Skeletal muscle satellite cell (primary cell): ENCODE results near the gene PMM1.
"Not testable (repeated sequence)": the region's sequence is repeated elsewhere in the genome, so short reads cannot be mapped to it uniquely, and the experiment has no call there.

Experiments
- H3K27me3 ChIP-seq: 2 replicates; pipeline ENCODE4 v1.7.0; 2013; ENCODE audit warnings: low read length; ENCODE audit not compliant: control insufficient read depth, insufficient read depth
- H3K36me3 ChIP-seq: 2 replicates; pipeline ENCODE4 v1.7.0; 2013; ENCODE audit warnings: mild to moderate bottlenecking, control low read depth, low read length; ENCODE audit not compliant: insufficient read depth
- H3K4me1 ChIP-seq: 2 replicates; pipeline ENCODE4 v1.7.0; 2013; ENCODE audit warnings: low read length; ENCODE audit not compliant: control insufficient read depth, insufficient read depth
- H3K4me2 ChIP-seq: 2 replicates; pipeline ENCODE4 v1.7.0; 2013; ENCODE audit warnings: mild to moderate bottlenecking, low read length
- H3K4me3 ChIP-seq: 2 replicates; pipeline ENCODE4 v1.7.0; 2013; ENCODE audit warnings: low read length
- H3K9ac ChIP-seq: 2 replicates; pipeline ENCODE4 v1.7.0; 2013; ENCODE audit warnings: mild to moderate bottlenecking, low read depth, low read length, moderate library complexity
- H3K9me3 ChIP-seq: replicated peaks from 2 replicates; pipeline ENCODE4 v1.7.0; 2013; ENCODE audit warnings: mild to moderate bottlenecking, control low read depth, low read length

The PMM1 gene

DNA sequence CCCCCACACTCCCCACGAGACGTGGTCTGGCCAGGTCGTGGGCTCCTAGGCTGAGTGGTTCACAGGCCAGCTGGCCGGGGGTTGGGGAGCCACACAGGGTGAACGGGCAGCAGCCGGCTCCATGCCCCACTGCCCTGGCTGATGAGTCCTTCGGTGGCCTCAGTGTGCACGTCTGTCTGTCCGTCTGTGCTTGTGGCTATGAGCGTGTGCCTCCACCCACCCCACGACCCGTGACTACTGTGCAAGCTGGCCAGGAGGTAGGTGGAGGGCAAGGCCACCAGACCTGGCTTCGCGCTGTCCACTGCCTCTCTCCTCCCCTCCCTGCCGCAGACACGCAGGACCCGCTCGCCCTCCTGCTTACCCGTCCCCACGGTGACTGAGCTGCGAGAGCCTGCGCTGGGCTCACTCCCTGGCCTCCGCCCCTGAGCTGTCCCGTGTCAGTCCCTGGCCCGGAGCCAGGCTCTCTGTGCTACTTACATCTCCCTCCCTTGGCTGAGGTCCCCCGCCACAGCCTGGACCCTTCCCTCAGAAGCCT is 14.7 kb downstream of the PMM1 start:
- H3K4me1 ChIP-seq: no peaks in the 10 kb centered on the region
- H3K4me3 ChIP-seq: no peak overlapping the region
- H3K36me3 ChIP-seq: peaks cover 48% of the 10 kb centered on the region
- H3K9me3 ChIP-seq: no peaks in the 10 kb centered on the region
- H3K27me3 ChIP-seq: no peaks in the 10 kb centered on the region
- no peak overlapping the region for H3K4me2 ChIP-seq
- no peak overlapping the region for H3K9ac ChIP-seq

DNA sequence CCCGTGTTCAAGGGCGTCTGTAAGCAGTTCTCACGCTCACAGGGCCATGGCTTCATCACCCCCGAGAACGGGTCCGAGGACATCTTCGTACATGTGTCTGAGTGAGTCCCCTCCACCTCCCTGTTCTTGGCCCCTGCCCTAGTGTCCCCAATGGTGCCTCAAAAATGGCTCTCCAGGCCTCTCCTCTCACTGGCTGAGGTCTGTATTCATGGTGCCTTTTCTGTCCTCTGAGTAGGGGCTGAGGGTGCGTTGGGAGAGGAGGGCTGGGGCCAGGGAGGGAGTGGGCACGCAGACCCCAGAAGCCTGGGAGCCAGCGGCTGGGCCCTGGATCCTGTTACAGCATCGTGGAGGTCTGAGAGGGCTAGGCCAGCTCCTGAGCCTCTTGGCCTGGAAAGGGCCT is 16.0 kb downstream of the PMM1 start:
- H3K4me1 ChIP-seq: no peaks in the 10 kb centered on the region

GRCh38 chr22:41572305-41572704 is 17.3 kb downstream of the PMM1 start:
- H3K9me3 ChIP-seq, H3K9ac ChIP-seq, H3K4me2 ChIP-seq, H3K4me3 ChIP-seq, H3K27me3 ChIP-seq, H3K4me1 ChIP-seq: not testable (repeated sequence)
- peaks cover 24% of the 10 kb centered on the region for H3K36me3 ChIP-seq

More for the DNA sequence above, 16.0 kb downstream of the PMM1 start:
- H3K27me3 ChIP-seq: no peaks in the 10 kb centered on the region
- no peak overlapping the region for H3K9ac ChIP-seq
- no peak overlapping the region for H3K4me2 ChIP-seq
- H3K4me3 ChIP-seq: no peak overlapping the region
- no peaks in the 10 kb centered on the region for H3K9me3 ChIP-seq
- peaks cover 37% of the 10 kb centered on the region for H3K36me3 ChIP-seq

GRCh38 chr22:41571786-41572185 is 17.9 kb downstream of the PMM1 start:
- Histone ChIP-seq H3K4me1 (no peaks in the 10 kb centered on the region), H3K4me3 (no peak overlapping the region), H3K36me3 (peaks cover 21% of the 10 kb centered on the region), H3K27me3 (no peaks in the 10 kb centered on the region), H3K9me3 (no peaks in the 10 kb centered on the region), H3K4me2 (no peak overlapping the region), H3K9ac (no peak overlapping the region)

- Histone ChIP-seq H3K9me3 (no peaks in the 10 kb centered on the region), H3K9ac (no peak overlapping the region), H3K27me3 (no peaks in the 10 kb centered on the region), H3K4me1 (peaks cover 7% of the 10 kb centered on the region), H3K4me3 (no peak overlapping the region), H3K36me3 (peaks cover 7% of the 10 kb centered on the region), H3K4me2 (no peak overlapping the region)
These were observed 19.4 kb downstream of the PMM1 start for GRCh38 chr22:41570221-41570620.

GRCh38 chr22:41568811-41569210 is 20.8 kb downstream of the PMM1 start:
- H3K9me3 ChIP-seq: no peaks in the 10 kb centered on the region
- no peaks in the 10 kb centered on the region for H3K36me3 ChIP-seq
- no peak overlapping the region for H3K4me2 ChIP-seq
- peaks cover 15% of the 10 kb centered on the region for H3K4me1 ChIP-seq
- no peak overlapping the region for H3K9ac ChIP-seq
- no peaks in the 10 kb centered on the region for H3K27me3 ChIP-seq
- no peak overlapping the region for H3K4me3 ChIP-seq

- no peaks in the 10 kb centered on the region for H3K9me3 ChIP-seq
- no peak overlapping the region for H3K9ac ChIP-seq
- H3K4me2 ChIP-seq: no peak overlapping the region
- H3K27me3 ChIP-seq: no peaks in the 10 kb centered on the region
- H3K36me3 ChIP-seq: no peaks in the 10 kb centered on the region
- H3K4me3 ChIP-seq: no peak overlapping the region
- peaks cover 28% of the 10 kb centered on the region for H3K4me1 ChIP-seq
These were observed 22.2 kb downstream of the PMM1 start for GRCh38 chr22:41567512-41567768.

- H3K4me1 ChIP-seq: peaks cover 47% of the 10 kb centered on the region
- no peak overlapping the region for H3K4me2 ChIP-seq
- H3K36me3 ChIP-seq: no peaks in the 10 kb centered on the region
- H3K9me3 ChIP-seq: no peaks in the 10 kb centered on the region
- H3K9ac ChIP-seq: peak overlapping the region; percentile 14
- no peak overlapping the region for H3K4me3 ChIP-seq
- no peaks in the 10 kb centered on the region for H3K27me3 ChIP-seq
These were observed 24.1 kb downstream of the PMM1 start for GRCh38 chr22:41565403-41566054.

GRCh38 chr22:41564563-41564962 is 25.1 kb downstream of the PMM1 start:
- Histone ChIP-seq H3K9me3 (no peaks in the 10 kb centered on the region), H3K4me3 (no peak overlapping the region), H3K4me1 (peaks cover 53% of the 10 kb centered on the region)

GRCh38 chr22:41563051-41563711 is 26.5 kb downstream of the PMM1 start:
- peak overlapping the region; percentile 79 for H3K4me2 ChIP-seq
- no peaks in the 10 kb centered on the region for H3K9me3 ChIP-seq
- no peaks in the 10 kb centered on the region for H3K36me3 ChIP-seq
- peak overlapping the region; percentile 52 for H3K4me3 ChIP-seq
- H3K9ac ChIP-seq: peak overlapping the region; percentile 58
- H3K27me3 ChIP-seq: no peaks in the 10 kb centered on the region
- peaks cover 53% of the 10 kb centered on the region for H3K4me1 ChIP-seq

More at GRCh38 chr22:41564563-41564962, 25.1 kb downstream of the PMM1 start:
- Histone ChIP-seq H3K27me3 (no peaks in the 10 kb centered on the region), H3K36me3 (no peaks in the 10 kb centered on the region), H3K9ac (no peak overlapping the region), H3K4me2 (no peak overlapping the region)

GRCh38 chr22:41562461-41562860 is 27.2 kb downstream of the PMM1 start:
- no peaks in the 10 kb centered on the region for H3K36me3 ChIP-seq
- no peak overlapping the region for H3K4me3 ChIP-seq
- H3K4me1 ChIP-seq: peaks cover 60% of the 10 kb centered on the region
- H3K27me3 ChIP-seq: no peaks in the 10 kb centered on the region
- H3K9ac ChIP-seq: peak overlapping the region; percentile 58
- H3K4me2 ChIP-seq: peak overlapping the region; percentile 79
- no peaks in the 10 kb centered on the region for H3K9me3 ChIP-seq

GRCh38 chr22:41561788-41562187 is 27.9 kb downstream of the PMM1 start:
- H3K4me1 ChIP-seq: peaks cover 65% of the 10 kb centered on the region
- H3K9ac ChIP-seq: peak overlapping the region; percentile 20
- no peak overlapping the region for H3K4me3 ChIP-seq
- no peaks in the 10 kb centered on the region for H3K9me3 ChIP-seq
- H3K27me3 ChIP-seq: no peaks in the 10 kb centered on the region
- H3K4me2 ChIP-seq: peak overlapping the region; percentile 60
- no peaks in the 10 kb centered on the region for H3K36me3 ChIP-seq
